Activated CD8-positive, alpha-beta memory T cell treated with anti-CD3 and anti-CD28 coated beads, Interleukin-2, amount 10 ng/mL, durations not matched to agents 7 days and 5 days (primary cell): Measurements from ENCODE around the gene IL1R1. TPM values are rescaled to one million over a fixed set of nuclear protein-coding genes. Genes with fewer than 3 reads are reported as not detected.
"Not testable (repeated sequence)": the region's sequence is repeated elsewhere in the genome, so short reads cannot be mapped to it uniquely, and the experiment has no call there.

ENCODE experiments used
- ATAC-seq: fragments of 150-1000 bp; cut with Tn5 transposase; one replicate; pipeline ENCODE4 v1.10.0; 2021; ENCODE audit warnings: moderate library complexity
- CTCF ChIA-PET: fragments of 350-600 bp; sonication (Branson Sonifier 250); formaldehyde crosslinking; loops from one replicate; lab custom pipeline; 2021; ENCODE audit warnings: antibody characterized with exemption; lab: Charles Lee
- DNase-seq: peaks from one replicate; pipeline ENCODE4 v3.0.0-alpha.2; 2020
- H3K27ac Mint-ChIP-seq: one replicate; pipeline ENCODE4 v1.8.0; 2021; ENCODE audit warnings: mild to moderate bottlenecking, mixed read lengths
- H3K27me3 Mint-ChIP-seq: one replicate; pipeline ENCODE4 v1.8.0; 2021; ENCODE audit warnings: mixed read lengths
- H3K36me3 Mint-ChIP-seq: one replicate; pipeline ENCODE4 v1.8.0; 2021; ENCODE audit warnings: mild to moderate bottlenecking, mixed read lengths
- H3K4me1 Mint-ChIP-seq: one replicate; pipeline ENCODE4 v1.8.0; 2021; ENCODE audit warnings: mixed read lengths
- H3K4me3 Mint-ChIP-seq: one replicate; pipeline ENCODE4 v1.8.0; 2021; ENCODE audit warnings: mild to moderate bottlenecking, moderate library complexity, mixed read lengths
- H3K9me3 Mint-ChIP-seq: one replicate; pipeline ENCODE4 v1.8.0; 2022; ENCODE audit warnings: low read depth, mixed read lengths
- total RNA-seq, 2 experiments: library from RNA; stranded (reverse); gene quantifications; one replicate each; pipeline ENCODE4 v1.2.3, GENCODE V29; 2021

Gene IL1R1
- total RNA-seq, 2 experiments from 2014 or later: 0.40 to 0.41 TPM

DNA sequence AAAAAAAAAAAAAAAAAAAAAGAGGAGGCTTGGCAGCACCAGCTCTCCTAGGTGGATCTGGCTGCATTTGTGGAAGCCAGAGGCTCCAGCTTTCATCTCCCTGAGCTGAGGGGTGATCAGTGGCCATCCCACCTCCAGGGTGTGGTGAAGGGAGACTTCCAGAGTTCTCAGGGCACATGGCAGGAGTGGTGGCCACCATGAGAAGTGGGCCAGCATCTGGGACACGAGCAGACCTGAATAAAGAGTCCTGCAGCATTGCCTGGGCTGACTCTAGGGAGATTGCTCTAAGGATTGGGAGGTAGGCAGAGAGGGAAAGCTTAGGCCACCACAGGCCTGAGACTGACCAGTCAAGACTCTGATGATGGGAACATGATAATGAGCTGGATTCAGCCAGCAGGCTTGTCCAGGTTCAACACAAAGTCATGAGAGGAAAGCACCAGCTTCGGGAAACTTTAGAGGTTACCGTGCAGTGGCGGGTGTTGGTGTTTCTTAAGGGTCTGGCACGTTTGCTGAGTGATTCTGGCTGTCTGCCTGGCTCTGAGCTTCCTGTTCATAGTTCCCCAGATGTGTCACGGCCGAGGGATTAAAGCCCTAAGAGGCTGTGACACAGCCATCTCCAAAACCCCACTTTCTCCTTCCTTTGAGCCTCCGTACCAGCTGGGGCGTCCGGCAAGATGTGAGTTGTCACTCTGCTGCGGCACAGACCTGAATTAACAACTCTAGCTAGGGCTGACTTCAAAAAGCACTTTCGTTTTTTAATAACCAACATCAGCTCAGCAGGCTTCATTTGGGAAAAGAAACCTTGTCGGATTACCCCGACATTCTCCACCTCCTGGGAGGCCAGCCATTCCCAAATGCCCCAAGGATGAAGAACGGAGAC lies 38.3 kb upstream of the IL1R1 start:
- H3K36me3 Mint-ChIP-seq: peaks cover 5% of the 10 kb centered on the region
- H3K4me1 Mint-ChIP-seq: peaks cover 26% of the 10 kb centered on the region
- ATAC-seq (peak; percentile 63), DNase-seq (peak; percentile 73)
- no peak overlapping the region for H3K27ac Mint-ChIP-seq
- H3K27me3 Mint-ChIP-seq: peaks cover 33% of the 10 kb centered on the region
- CTCF ChIA-PET: interaction anchor here (0.9 to 1.5 kb wide), 3 partner anchors 12 to 137 kb away, joined by 3 to 9 read pairs (median 3); no protein-coding TSS in a partner anchor
- peak overlapping the region; percentile 27 for H3K4me3 Mint-ChIP-seq
- H3K9me3 Mint-ChIP-seq: peaks cover 3% of the 10 kb centered on the region

- CTCF ChIA-PET: no interaction called here
- peaks cover 5% of the 10 kb centered on the region for H3K36me3 Mint-ChIP-seq
- H3K27ac Mint-ChIP-seq: no peak overlapping the region
- peaks cover 15% of the 10 kb centered on the region for H3K4me1 Mint-ChIP-seq
- peaks cover 33% of the 10 kb centered on the region for H3K27me3 Mint-ChIP-seq
- H3K9me3 Mint-ChIP-seq: peaks cover 3% of the 10 kb centered on the region
- no peak for DNase-seq
- no peak overlapping the region for H3K4me3 Mint-ChIP-seq
- no peak for ATAC-seq
Observed at GRCh38 chr2:102106133-102106556, 36.4 kb upstream of the IL1R1 start.

- CTCF ChIA-PET, H3K4me3 Mint-ChIP-seq: not testable (repeated sequence)
- peaks cover 27% of the 10 kb centered on the region for H3K27me3 Mint-ChIP-seq
Observed at GRCh38 chr2:102106813-102107740, 35.5 kb upstream of the IL1R1 start.

GRCh38 chr2:102107741-102108070 lies 34.8 kb upstream of the IL1R1 start:
- ATAC-seq: no peak
- CTCF ChIA-PET: no interaction called here
- H3K9me3 Mint-ChIP-seq: peaks cover 3% of the 10 kb centered on the region

More at GRCh38 chr2:102106813-102107740, 35.5 kb upstream of the IL1R1 start:
- not testable (repeated sequence) for H3K36me3 Mint-ChIP-seq, ATAC-seq, H3K9me3 Mint-ChIP-seq, H3K27ac Mint-ChIP-seq, DNase-seq
- H3K4me1 Mint-ChIP-seq: peaks cover 17% of the 10 kb centered on the region

GRCh38 chr2:102109016-102109415 lies 33.5 kb upstream of the IL1R1 start:
- ATAC-seq: no peak
- DNase-seq: no peak
- Mint-ChIP-seq H3K4me1 (peaks cover 20% of the 10 kb centered on the region), H3K36me3 (peaks cover 2% of the 10 kb centered on the region), H3K4me3 (no peak overlapping the region), H3K9me3 (no peaks in the 10 kb centered on the region), H3K27ac (no peak overlapping the region), H3K27me3 (peaks cover 17% of the 10 kb centered on the region)
- CTCF ChIA-PET: no interaction called here

More at GRCh38 chr2:102107741-102108070, 34.8 kb upstream of the IL1R1 start:
- Mint-ChIP-seq H3K36me3 (peaks cover 5% of the 10 kb centered on the region), H3K27ac (no peak overlapping the region), H3K4me3 (no peak overlapping the region), H3K27me3 (peaks cover 24% of the 10 kb centered on the region), H3K4me1 (peaks cover 17% of the 10 kb centered on the region)
- DNase-seq: no peak

GRCh38 chr2:102110171-102110570 lies 32.4 kb upstream of the IL1R1 start:
- Mint-ChIP-seq H3K9me3 (no peaks in the 10 kb centered on the region), H3K27ac (no peak overlapping the region), H3K4me1 (peaks cover 22% of the 10 kb centered on the region), H3K4me3 (no peak overlapping the region), H3K27me3 (peaks cover 11% of the 10 kb centered on the region), H3K36me3 (peaks cover 2% of the 10 kb centered on the region)
- CTCF ChIA-PET: interaction anchor here (0.6 kb wide), 1 partner anchor 93 kb away, joined by 3 read pairs; no protein-coding TSS in a partner anchor
- DNase-seq (no peak), ATAC-seq (no peak)

DNA sequence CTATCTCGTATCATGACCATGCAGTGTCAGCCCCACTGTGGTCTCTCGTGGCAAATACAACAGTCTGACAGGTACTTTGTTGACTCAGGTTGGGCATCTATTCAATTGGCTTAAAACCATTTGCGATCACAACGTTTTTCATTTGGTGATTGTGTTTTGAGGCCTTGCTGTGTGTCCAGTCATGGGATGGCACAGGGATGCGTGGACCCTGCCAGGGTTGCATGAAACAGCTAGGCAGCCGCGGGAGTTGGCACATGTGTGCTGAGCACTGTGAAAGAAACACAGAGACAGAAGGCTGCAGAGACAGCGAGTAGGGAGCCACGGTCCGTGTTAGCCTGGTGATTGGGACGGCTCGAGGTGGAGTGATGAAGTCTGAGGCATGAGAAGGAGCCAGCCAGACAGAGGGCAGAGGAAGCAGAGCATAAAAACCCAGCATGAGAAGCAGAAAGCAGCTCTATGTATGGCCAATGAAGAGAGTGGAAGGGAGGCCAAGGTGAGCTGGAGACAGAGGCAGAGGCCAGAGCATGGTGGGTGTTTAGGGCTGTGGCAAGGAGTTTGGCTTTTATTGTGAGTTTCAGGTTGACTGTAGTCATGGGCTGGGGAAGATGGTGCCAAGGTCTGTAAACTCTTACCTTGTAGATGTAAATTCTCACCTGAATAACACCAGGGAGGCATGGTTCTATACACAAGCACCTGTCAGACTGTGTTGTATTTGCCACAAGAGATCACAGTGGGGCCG lies 31.8 kb upstream of the IL1R1 start:
- DNase-seq (no peak), ATAC-seq (peak; percentile 36)
- peaks cover 5% of the 10 kb centered on the region for H3K36me3 Mint-ChIP-seq
- peaks cover 2% of the 10 kb centered on the region for H3K9me3 Mint-ChIP-seq
- H3K4me3 Mint-ChIP-seq: no peak overlapping the region
- CTCF ChIA-PET: no interaction called here
- peaks cover 22% of the 10 kb centered on the region for H3K4me1 Mint-ChIP-seq
- no peak overlapping the region for H3K27ac Mint-ChIP-seq
- peaks cover 16% of the 10 kb centered on the region for H3K27me3 Mint-ChIP-seq

DNA sequence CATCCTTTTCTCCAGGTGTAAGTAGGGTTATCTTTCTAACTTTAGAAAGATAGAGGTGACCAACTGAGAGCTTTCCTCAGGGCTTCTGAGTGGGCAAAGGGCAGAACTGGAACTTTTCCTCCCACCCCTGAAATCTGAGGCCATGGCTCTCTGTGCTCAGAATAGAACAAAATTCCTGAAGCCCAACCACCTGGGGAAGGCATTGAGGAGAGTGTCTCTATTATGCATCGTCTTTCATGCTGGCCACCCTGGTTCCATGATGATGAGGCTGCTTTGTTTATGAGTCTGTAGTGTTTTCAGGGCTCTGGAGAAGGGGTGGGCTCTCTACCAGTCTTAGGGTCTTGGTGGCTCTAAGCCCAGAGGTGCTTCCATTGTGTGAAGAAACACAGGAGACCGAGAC lies 30.7 kb upstream of the IL1R1 start:
- peaks cover 13% of the 10 kb centered on the region for H3K27me3 Mint-ChIP-seq

DNA sequence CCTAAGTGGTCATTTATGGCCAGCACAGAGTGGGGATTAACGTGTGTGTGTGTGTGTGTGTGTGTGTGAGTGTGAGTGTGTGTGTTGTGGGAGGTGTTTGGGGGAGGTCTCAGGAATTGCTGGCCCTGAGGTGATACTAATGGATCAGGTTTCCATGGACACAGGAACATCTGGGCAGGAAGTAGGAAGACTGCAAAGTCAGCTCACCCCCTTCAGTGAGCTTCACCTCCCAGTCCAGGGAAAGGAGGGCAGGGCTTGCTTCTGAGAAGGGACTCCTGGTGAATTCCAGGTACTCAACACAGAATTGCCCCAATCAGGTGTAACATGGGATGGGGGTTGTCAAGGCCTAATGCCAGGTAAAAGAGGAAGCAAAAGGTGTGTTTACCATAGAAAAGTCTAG lies 30.3 kb upstream of the IL1R1 start:
- ATAC-seq (no peak), DNase-seq (no peak)
- peaks cover 5% of the 10 kb centered on the region for H3K36me3 Mint-ChIP-seq
- H3K27ac Mint-ChIP-seq: no peak overlapping the region
- CTCF ChIA-PET: no interaction called here
- peaks cover 13% of the 10 kb centered on the region for H3K27me3 Mint-ChIP-seq
- H3K9me3 Mint-ChIP-seq: peaks cover 2% of the 10 kb centered on the region
- peaks cover 22% of the 10 kb centered on the region for H3K4me1 Mint-ChIP-seq
- no peak overlapping the region for H3K4me3 Mint-ChIP-seq

More for the DNA sequence above, 30.7 kb upstream of the IL1R1 start:
- Mint-ChIP-seq H3K9me3 (peaks cover 2% of the 10 kb centered on the region), H3K4me1 (peaks cover 22% of the 10 kb centered on the region), H3K27ac (no peak overlapping the region), H3K36me3 (peaks cover 5% of the 10 kb centered on the region), H3K4me3 (no peak overlapping the region)
- ATAC-seq: no peak
- CTCF ChIA-PET: no interaction called here
- no peak for DNase-seq

DNA sequence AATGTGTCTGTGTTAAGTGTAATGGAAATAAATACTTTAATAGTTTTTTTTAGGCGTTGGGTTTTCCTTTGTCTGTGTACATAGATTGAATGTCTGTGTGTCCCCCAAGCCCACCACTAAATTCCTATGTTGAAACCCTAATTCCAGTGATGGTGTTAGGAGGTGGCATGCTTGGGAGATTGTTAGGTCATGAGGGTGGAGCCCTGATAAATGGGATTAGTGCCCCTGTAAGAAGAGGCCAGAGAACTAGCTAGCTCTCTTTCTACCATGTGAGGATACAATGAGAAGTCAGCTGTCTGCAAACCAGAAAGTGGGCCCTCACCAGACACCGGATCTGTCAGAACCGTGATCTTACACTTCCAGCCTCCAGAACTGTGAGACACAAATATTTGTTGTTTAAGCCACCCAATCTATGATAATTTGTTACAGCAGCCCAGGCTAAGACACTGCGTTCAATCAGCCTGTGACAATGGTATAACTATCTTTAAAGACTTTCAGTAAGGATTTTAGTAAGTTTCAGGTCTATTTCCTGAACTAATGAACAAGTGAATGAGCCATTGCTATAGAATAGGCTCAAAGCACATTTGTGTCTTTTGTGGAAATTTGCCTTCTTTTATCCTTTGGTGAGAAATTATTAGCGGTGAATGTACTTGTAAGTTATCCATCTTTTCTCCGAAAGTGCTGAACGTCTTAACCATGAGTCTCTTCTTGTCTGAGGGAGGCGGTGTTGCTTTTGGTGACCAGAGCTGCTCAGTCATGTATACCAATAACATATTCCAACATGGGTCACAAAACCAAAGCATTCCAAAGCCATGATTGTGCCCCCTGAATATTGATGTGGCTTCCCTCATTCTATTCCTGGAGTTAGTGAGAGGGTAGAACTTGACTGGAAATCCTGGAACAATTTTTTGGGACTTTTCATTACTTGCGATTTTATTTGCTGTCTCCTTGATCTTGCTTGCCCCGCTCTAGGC lies 29.6 kb upstream of the IL1R1 start:
- H3K27ac Mint-ChIP-seq: no peak overlapping the region
- ATAC-seq (no peak), DNase-seq (no peak)
- H3K9me3 Mint-ChIP-seq: peaks cover 2% of the 10 kb centered on the region
- H3K4me1 Mint-ChIP-seq: peaks cover 22% of the 10 kb centered on the region
- H3K36me3 Mint-ChIP-seq: peaks cover 5% of the 10 kb centered on the region
- CTCF ChIA-PET: no interaction called here
- no peak overlapping the region for H3K4me3 Mint-ChIP-seq
- H3K27me3 Mint-ChIP-seq: peaks cover 13% of the 10 kb centered on the region

DNA sequence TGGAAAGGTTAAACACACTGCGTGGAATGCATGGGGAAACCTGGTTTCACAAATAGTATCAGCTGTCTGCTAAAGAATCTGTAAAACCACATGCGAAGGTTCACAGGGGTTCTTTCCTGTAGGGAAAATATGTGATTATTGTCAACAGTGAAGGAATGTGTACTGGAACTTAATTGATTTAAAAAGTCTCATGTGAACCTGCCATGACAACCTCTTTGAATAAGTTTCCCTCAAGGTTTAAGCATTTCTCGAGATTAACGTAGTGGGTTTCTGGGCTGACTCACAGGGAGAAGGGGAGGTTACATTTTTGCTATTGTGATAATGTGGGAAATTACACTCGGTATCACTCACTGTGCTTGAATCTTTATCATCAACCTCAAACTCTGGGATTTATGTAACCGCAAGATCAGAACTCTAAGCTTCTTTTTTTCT lies 28.2 kb upstream of the IL1R1 start:
- H3K27me3 Mint-ChIP-seq: peaks cover 10% of the 10 kb centered on the region
- peaks cover 5% of the 10 kb centered on the region for H3K36me3 Mint-ChIP-seq
- peaks cover 2% of the 10 kb centered on the region for H3K9me3 Mint-ChIP-seq
- peaks cover 22% of the 10 kb centered on the region for H3K4me1 Mint-ChIP-seq
- H3K4me3 Mint-ChIP-seq: no peak overlapping the region
- H3K27ac Mint-ChIP-seq: no peak overlapping the region
- DNase-seq (no peak), ATAC-seq (peak; percentile 20)
- CTCF ChIA-PET: interaction anchor here (0.6 kb wide), 1 partner anchor 22 kb away, joined by 3 read pairs; no protein-coding TSS in a partner anchor
